GM18868 (cell line): ENCODE data around the gene FBXL17.

Experiments
- ATAC-seq: cut with Tn5 transposase; IDR thresholded peaks from one replicate; pipeline ENCODE4 v1.9.1; 2021; ENCODE audit warnings: mild to moderate bottlenecking, moderate library complexity; ENCODE audit not compliant: unreplicated experiment

FBXL17 gene

GRCh38 chr5:108102463-108102862, 279.4 kb downstream of the FBXL17 start:
- no peak for ATAC-seq

GRCh38 chr5:108101821-108102220, 280.1 kb downstream of the FBXL17 start:
- no peak for ATAC-seq

GRCh38 chr5:108101130-108101529, 280.8 kb downstream of the FBXL17 start:
- no peak for ATAC-seq

- no peak for ATAC-seq
Observed at GRCh38 chr5:108094800-108095199, 287.1 kb downstream of the FBXL17 start.

- ATAC-seq, result peak; percentile 70
Observed at GRCh38 chr5:108093186-108093585, 288.7 kb downstream of the FBXL17 start.

- ATAC-seq, result no peak
Observed at GRCh38 chr5:108090946-108091345, 291.0 kb downstream of the FBXL17 start.

GRCh38 chr5:108084105-108084504, 297.8 kb downstream of the FBXL17 start:
- ATAC-seq, result no peak

- ATAC-seq, result no peak
Observed at GRCh38 chr5:108083232-108083631, 298.7 kb downstream of the FBXL17 start.

GRCh38 chr5:108081707-108082106, 300.2 kb downstream of the FBXL17 start:
- no peak for ATAC-seq

- ATAC-seq, result no peak
Observed at GRCh38 chr5:108079753-108080152, 302.1 kb downstream of the FBXL17 start.

GRCh38 chr5:108078882-108079281, 303.0 kb downstream of the FBXL17 start:
- ATAC-seq, result no peak

- ATAC-seq, result no peak
Observed at GRCh38 chr5:108078345-108078744, 303.6 kb downstream of the FBXL17 start.

GRCh38 chr5:108074626-108075025, 307.3 kb downstream of the FBXL17 start:
- no peak for ATAC-seq

GRCh38 chr5:108064302-108064701, 317.6 kb downstream of the FBXL17 start:
- ATAC-seq, result no peak

GRCh38 chr5:108061941-108062340, 320.0 kb downstream of the FBXL17 start:
- ATAC-seq, result no peak

- ATAC-seq, result no peak
Observed at GRCh38 chr5:108060340-108060739, 321.6 kb downstream of the FBXL17 start.

GRCh38 chr5:108059334-108059733, 322.6 kb downstream of the FBXL17 start:
- no peak for ATAC-seq

GRCh38 chr5:108054349-108054748, 327.5 kb downstream of the FBXL17 start:
- ATAC-seq, result no peak

- ATAC-seq, result no peak
Observed at GRCh38 chr5:108046955-108047670, 334.8 kb downstream of the FBXL17 start.

- ATAC-seq, result no peak
Observed at GRCh38 chr5:108036482-108036881, 345.4 kb downstream of the FBXL17 start.

- no peak for ATAC-seq
Observed at GRCh38 chr5:108028883-108029282, 353.0 kb downstream of the FBXL17 start.

- no peak for ATAC-seq
Observed at GRCh38 chr5:108028412-108028811, 353.5 kb downstream of the FBXL17 start.

GRCh38 chr5:108025957-108026356, 355.9 kb downstream of the FBXL17 start:
- ATAC-seq, result no peak
